Sigmoid colon (tissue), 4 donors: ENCODE data around the gene RAB27B.

ENCODE experiments used
- EP300 ChIP-seq, 4 donors: sonication (generic); formaldehyde crosslinking; IDR thresholded peaks; one replicate each; pipeline ENCODE4 v1.6.1; 2017; ENCODE audit warnings: antibody characterized with exemption in 4 of 4
- POLR2A ChIP-seq, 2 donors: fragments of 450-650 bp; IDR thresholded peaks; one replicate each; pipeline ENCODE4 v1.6.1; 2016; ENCODE audit warnings: antibody characterized with exemption in 2 of 2, mild to moderate bottlenecking in 2 of 2, moderate library complexity in 2 of 2
- TF ChIP-seq, protein P1 (sequence below), 4 experiments: fragments of 450-650 bp in 3 of 4; fragments of 200-600 bp in 1 of 4; IDR thresholded peaks; one replicate each; pipeline ENCODE4 v1.5.1; 2016 to 2019; ENCODE audit warnings: antibody characterized with exemption in 4 of 4, mild to moderate bottlenecking in 3 of 4, moderate library complexity in 2 of 4

DNA sequence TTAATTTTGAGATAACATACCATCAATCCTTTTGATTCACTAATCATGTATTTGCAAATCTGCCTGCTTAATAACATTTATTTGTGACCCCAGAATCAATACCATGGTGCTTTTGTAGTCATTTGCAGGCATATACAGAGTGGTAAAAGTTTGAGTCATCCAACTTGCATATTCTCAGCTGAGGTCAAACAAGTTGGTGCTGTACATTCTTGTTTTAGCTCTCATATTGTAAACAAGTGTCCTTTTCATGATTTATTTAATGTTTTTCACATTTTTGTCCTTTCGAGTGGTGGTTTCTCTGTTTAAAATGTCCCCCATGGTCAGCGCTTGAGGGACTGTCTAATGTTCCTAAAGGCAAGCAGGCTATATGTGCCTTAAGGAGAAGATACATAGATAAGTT, 17.5 kb downstream of the RAB27B start:
- TF ChIP-seq POLR2A (IDR thresholded peaks at IDR 0.05) (no peak), EP300 (IDR thresholded peaks at IDR 0.05) (no peak)
- TF ChIP-seq, protein P1, sequence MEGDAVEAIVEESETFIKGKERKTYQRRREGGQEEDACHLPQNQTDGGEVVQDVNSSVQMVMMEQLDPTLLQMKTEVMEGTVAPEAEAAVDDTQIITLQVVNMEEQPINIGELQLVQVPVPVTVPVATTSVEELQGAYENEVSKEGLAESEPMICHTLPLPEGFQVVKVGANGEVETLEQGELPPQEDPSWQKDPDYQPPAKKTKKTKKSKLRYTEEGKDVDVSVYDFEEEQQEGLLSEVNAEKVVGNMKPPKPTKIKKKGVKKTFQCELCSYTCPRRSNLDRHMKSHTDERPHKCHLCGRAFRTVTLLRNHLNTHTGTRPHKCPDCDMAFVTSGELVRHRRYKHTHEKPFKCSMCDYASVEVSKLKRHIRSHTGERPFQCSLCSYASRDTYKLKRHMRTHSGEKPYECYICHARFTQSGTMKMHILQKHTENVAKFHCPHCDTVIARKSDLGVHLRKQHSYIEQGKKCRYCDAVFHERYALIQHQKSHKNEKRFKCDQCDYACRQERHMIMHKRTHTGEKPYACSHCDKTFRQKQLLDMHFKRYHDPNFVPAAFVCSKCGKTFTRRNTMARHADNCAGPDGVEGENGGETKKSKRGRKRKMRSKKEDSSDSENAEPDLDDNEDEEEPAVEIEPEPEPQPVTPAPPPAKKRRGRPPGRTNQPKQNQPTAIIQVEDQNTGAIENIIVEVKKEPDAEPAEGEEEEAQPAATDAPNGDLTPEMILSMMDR (IDR thresholded peaks at IDR 0.05) = no peak
